GM19035 (cell line): Measurements from ENCODE around the gene ACACA.

Experiments used
- ATAC-seq: cut with Tn5 transposase; IDR thresholded peaks from one replicate; pipeline ENCODE4 v1.9.1; 2021; ENCODE audit not compliant: unreplicated experiment

Gene ACACA

GRCh38 chr17:37138571-37139120 is 268.0 kb downstream of the ACACA start:
- no peak for ATAC-seq

GRCh38 chr17:37137906-37138514 is 268.6 kb downstream of the ACACA start:
- no peak for ATAC-seq

GRCh38 chr17:37137070-37137610 is 269.5 kb downstream of the ACACA start:
- ATAC-seq, result no peak

- no peak for ATAC-seq
Observed at GRCh38 chr17:37135576-37135975, 271.1 kb downstream of the ACACA start.

GRCh38 chr17:37134050-37134449 is 272.6 kb downstream of the ACACA start:
- no peak for ATAC-seq

- ATAC-seq, result no peak
Observed at GRCh38 chr17:37133136-37133535, 273.5 kb downstream of the ACACA start.

- ATAC-seq, result no peak
Observed at GRCh38 chr17:37131669-37132611, 274.7 kb downstream of the ACACA start.

- ATAC-seq, result no peak
Observed at GRCh38 chr17:37130984-37131446, 275.6 kb downstream of the ACACA start.

- no peak for ATAC-seq
Observed at GRCh38 chr17:37124821-37125173, 281.8 kb downstream of the ACACA start.

- no peak for ATAC-seq
Observed at GRCh38 chr17:37123941-37124820, 282.5 kb downstream of the ACACA start.

- no peak for ATAC-seq
Observed at GRCh38 chr17:37123386-37123785, 283.2 kb downstream of the ACACA start.

- ATAC-seq, result no peak
Observed at GRCh38 chr17:37121616-37122015, 285.0 kb downstream of the ACACA start.

GRCh38 chr17:37118366-37119137 is 288.1 kb downstream of the ACACA start:
- no peak for ATAC-seq

GRCh38 chr17:37117373-37118142 is 289.1 kb downstream of the ACACA start:
- ATAC-seq, result no peak

GRCh38 chr17:37116671-37117185 is 289.9 kb downstream of the ACACA start:
- no peak for ATAC-seq

- no peak for ATAC-seq
Observed at GRCh38 chr17:37111329-37111728, 295.3 kb downstream of the ACACA start.

GRCh38 chr17:37110746-37111145 is 295.9 kb downstream of the ACACA start:
- ATAC-seq, result no peak

GRCh38 chr17:37109731-37110710 is 296.6 kb downstream of the ACACA start:
- no peak for ATAC-seq
